Hepatocyte (in vitro differentiated cells): ENCODE measurements around the gene TLR10. TPM values are rescaled to one million over a fixed set of nuclear protein-coding genes. Genes with fewer than 3 reads are reported as not detected.
A peak's percentile ranks its signal among the peaks of the same experiment; 100 is the strongest.

ENCODE experiments used
- DNase-seq: peaks from one replicate; pipeline ENCODE4 v3.0.0-alpha.2; 2016; ENCODE audit warnings: low spot score
- H2AFZ ChIP-seq: fragments of 200-600 bp; sonication (generic); 2 replicates; pipeline ENCODE4 v1.6.0; 2016; ENCODE audit warnings: antibody characterized with exemption, mild to moderate bottlenecking
- H3K27ac ChIP-seq: fragments of 200-600 bp; sonication (generic); 2 replicates; pipeline ENCODE4 v1.5.1; 2016; ENCODE audit warnings: mild to moderate bottlenecking
- H3K27me3 ChIP-seq: fragments of 200-600 bp; sonication (generic); 2 replicates; pipeline ENCODE4 v1.6.1; 2016
- H3K36me3 ChIP-seq: fragments of 200-600 bp; sonication (generic); replicated peaks from 2 replicates; pipeline ENCODE4 v1.5.1; 2016; ENCODE audit warnings: low read depth; ENCODE audit not compliant: insufficient read depth
- H3K4me1 ChIP-seq: fragments of 200-600 bp; sonication (generic); 2 replicates; pipeline ENCODE4 v1.5.1; 2016; ENCODE audit warnings: mild to moderate bottlenecking, moderate library complexity; ENCODE audit not compliant: insufficient read depth
- H3K4me2 ChIP-seq: fragments of 200-600 bp; sonication (generic); 2 replicates; pipeline ENCODE4 v1.6.0; 2016
- H3K4me3 ChIP-seq: fragments of 200-600 bp; sonication (generic); 2 replicates; pipeline ENCODE4 v1.5.1; 2016; ENCODE audit warnings: mild to moderate bottlenecking
- H3K79me2 ChIP-seq: fragments of 200-600 bp; sonication (generic); 2 replicates; pipeline ENCODE4 v1.6.0; 2017; ENCODE audit warnings: mild to moderate bottlenecking
- H3K9me2 ChIP-seq: fragments of 200-600 bp; sonication (generic); replicated peaks from 2 replicates; pipeline ENCODE4 v1.6.0; 2017; ENCODE audit warnings: mild to moderate bottlenecking; ENCODE audit not compliant: insufficient read depth
- H3K9me3 ChIP-seq: fragments of 200-600 bp; sonication (generic); 2 replicates; pipeline ENCODE4 v1.5.1; 2016; ENCODE audit warnings: low read depth, mild to moderate bottlenecking
- H4K20me1 ChIP-seq: fragments of 200-600 bp; sonication (generic); 2 replicates; pipeline ENCODE4 v1.6.0; 2016; ENCODE audit warnings: mild to moderate bottlenecking; ENCODE audit not compliant: insufficient read depth, poor library complexity, severe bottlenecking
- CTCF ChIP-seq: fragments of 200-600 bp; sonication (generic); IDR thresholded peaks from 2 replicates; pipeline ENCODE4 v1.5.1; 2016; ENCODE audit warnings: antibody characterized with exemption, mild to moderate bottlenecking; ENCODE audit not compliant: poor library complexity
- EZH2 ChIP-seq: fragments of 200-600 bp; sonication (generic); IDR thresholded peaks from 2 replicates; pipeline ENCODE4 v1.6.1; 2016; ENCODE audit warnings: antibody characterized with exemption, mild to moderate bottlenecking, borderline replicate concordance
- EZH2phosphoT487 ChIP-seq: fragments of 200-600 bp; sonication (generic); IDR thresholded peaks from one replicate; pipeline ENCODE4 v1.6.1; 2018; ENCODE audit warnings: antibody characterized with exemption, mild to moderate bottlenecking, low read depth, moderate library complexity; ENCODE audit not compliant: unreplicated experiment, severe bottlenecking
- WGBS: methylation state at CpG from one replicate; pipeline ENCODE4 v1.1.6; 2016; ENCODE audit warnings: low lambda C conversion rate; ENCODE audit errors: missing lambda C conversion rate; 5-methylcytosine and 5-hydroxymethylcytosine counted together
- polyA plus RNA-seq: library from polyadenylated mRNA; unstranded; fragments of >200 nt; fragmentation: Nextera tagmentation; extraction: Ambion mirVana; gene quantifications from 2 replicates; pipeline ENCODE4 v1.2.1, GENCODE V29; 2016
- total RNA-seq: library from RNA; depleted of rRNA; stranded (reverse); fragments of >200 nt; gene quantifications from 2 replicates; pipeline ENCODE4 v1.2.3, GENCODE V29; 2014

The TLR10 gene
- total and polyA plus RNA-seq, 2 experiments from 2014 or later = not detected

GRCh38 chr4:38734446-38734845 lies 48.3 kb downstream of the TLR10 start:
- Histone ChIP-seq H3K9me2 (no peaks in the 10 kb centered on the region), H3K27me3 (no peaks in the 10 kb centered on the region), H4K20me1 (no peaks in the 10 kb centered on the region), H3K9me3 (no peaks in the 10 kb centered on the region), H3K36me3 (no peaks in the 10 kb centered on the region), H3K27ac (no peak overlapping the region), H2AFZ (no peak overlapping the region), H3K4me2 (no peak overlapping the region), H3K79me2 (no peaks in the 10 kb centered on the region), H3K4me3 (no peak overlapping the region), H3K4me1 (no peaks in the 10 kb centered on the region)
- DNase-seq = no peak
- WGBS = 92% methylated on average over 5 of the region's 5 CpGs
- TF ChIP-seq CTCF = no peak
- no peak for TF ChIP-seq EZH2
- TF ChIP-seq EZH2phosphoT487 = no peak

- no peaks in the 10 kb centered on the region for H3K79me2 ChIP-seq
- H3K9me3 ChIP-seq = no peaks in the 10 kb centered on the region
- H3K27ac ChIP-seq = no peak overlapping the region
- no peak overlapping the region for H2AFZ ChIP-seq
- no peak for DNase-seq
- H3K4me1 ChIP-seq = no peaks in the 10 kb centered on the region
- no peaks in the 10 kb centered on the region for H3K27me3 ChIP-seq
- no peak overlapping the region for H3K4me3 ChIP-seq
- WGBS = 100% methylated on average over 2 of the region's 2 CpGs
- no peak for TF ChIP-seq EZH2
- no peak for TF ChIP-seq EZH2phosphoT487
- TF ChIP-seq CTCF = no peak
- no peaks in the 10 kb centered on the region for H3K36me3 ChIP-seq
- H3K9me2 ChIP-seq = no peaks in the 10 kb centered on the region
- H3K4me2 ChIP-seq = no peak overlapping the region
- H4K20me1 ChIP-seq = no peaks in the 10 kb centered on the region
Measured at GRCh38 chr4:38733663-38734062, 49.1 kb downstream of the TLR10 start.

- no peaks in the 10 kb centered on the region for H3K9me2 ChIP-seq
- WGBS = 35% methylated on average over 23 of the region's 23 CpGs
- no peaks in the 10 kb centered on the region for H3K9me3 ChIP-seq
- no peaks in the 10 kb centered on the region for H3K79me2 ChIP-seq
- H3K4me1 ChIP-seq = no peaks in the 10 kb centered on the region
- H4K20me1 ChIP-seq = no peaks in the 10 kb centered on the region
- H3K27me3 ChIP-seq = no peaks in the 10 kb centered on the region
- TF ChIP-seq CTCF = peak; percentile 97
- no peak for TF ChIP-seq EZH2phosphoT487
- H3K36me3 ChIP-seq = no peaks in the 10 kb centered on the region
- H3K4me2 ChIP-seq = no peak overlapping the region
- H3K27ac ChIP-seq = peak overlapping the region; percentile 28
- no peak overlapping the region for H2AFZ ChIP-seq
- peak; percentile 81 for DNase-seq
- H3K4me3 ChIP-seq = no peak overlapping the region
Measured at GRCh38 chr4:38730830-38731646, 51.8 kb downstream of the TLR10 start.
